ENCODE measurements around the gene ZFP36.
"Not testable (repeated sequence)": the region's sequence is repeated elsewhere in the genome, so short reads cannot be mapped to it uniquely, and the experiment has no call there.

Gene ZFP36

GRCh38 chr19:39435499-39436349 is 29.1 kb downstream of the ZFP36 start, which contains the start of gene RPS16:
Gene RPS16, minus strand, starts transcription at chr19:39435949. Its CDS starts 54 bp downstream, at chr19:39435895.
- peak; percentile 71 to 99 (median 97) for DNase-seq

GRCh38 chr19:39436350-39436716 is 29.7 kb downstream of the ZFP36 start:
- no peak for DNase-seq

GRCh38 chr19:39438270-39438934 is 31.8 kb downstream of the ZFP36 start:
- DNase-seq, result no peak

- DNase-seq, result peak in 1 of 56 donors; percentile 31
These were observed 38.0 kb downstream of the ZFP36 start for GRCh38 chr19:39444598-39445195.

- peak; percentile 47 to 94 (median 88) for DNase-seq
These were observed 38.8 kb downstream of the ZFP36 start, which contains the start of gene SUPT5H for GRCh38 chr19:39445196-39446111. Gene SUPT5H, plus strand, starts transcription at chr19:39445582. Its CDS starts 309 bp downstream, at chr19:39445891.

- DNase-seq, result no peak
These were observed 39.9 kb downstream of the ZFP36 start for GRCh38 chr19:39446365-39447084.

GRCh38 chr19:39448271-39448670 is 41.6 kb downstream of the ZFP36 start:
- DNase-seq, result no peak

GRCh38 chr19:39449116-39449797 is 42.6 kb downstream of the ZFP36 start:
- DNase-seq, result no peak

GRCh38 chr19:39451257-39451656 is 44.6 kb downstream of the ZFP36 start:
- not testable (repeated sequence) for DNase-seq
